ENCODE data around the gene TMPRSS9. TPM values are rescaled to one million over a fixed set of nuclear protein-coding genes. Genes with fewer than 3 reads are reported as not detected.

Gene TMPRSS9
- total RNA-seq, 1 donor from 2014 or later, result 0.41 TPM

- TF ChIP-seq, protein P1, sequence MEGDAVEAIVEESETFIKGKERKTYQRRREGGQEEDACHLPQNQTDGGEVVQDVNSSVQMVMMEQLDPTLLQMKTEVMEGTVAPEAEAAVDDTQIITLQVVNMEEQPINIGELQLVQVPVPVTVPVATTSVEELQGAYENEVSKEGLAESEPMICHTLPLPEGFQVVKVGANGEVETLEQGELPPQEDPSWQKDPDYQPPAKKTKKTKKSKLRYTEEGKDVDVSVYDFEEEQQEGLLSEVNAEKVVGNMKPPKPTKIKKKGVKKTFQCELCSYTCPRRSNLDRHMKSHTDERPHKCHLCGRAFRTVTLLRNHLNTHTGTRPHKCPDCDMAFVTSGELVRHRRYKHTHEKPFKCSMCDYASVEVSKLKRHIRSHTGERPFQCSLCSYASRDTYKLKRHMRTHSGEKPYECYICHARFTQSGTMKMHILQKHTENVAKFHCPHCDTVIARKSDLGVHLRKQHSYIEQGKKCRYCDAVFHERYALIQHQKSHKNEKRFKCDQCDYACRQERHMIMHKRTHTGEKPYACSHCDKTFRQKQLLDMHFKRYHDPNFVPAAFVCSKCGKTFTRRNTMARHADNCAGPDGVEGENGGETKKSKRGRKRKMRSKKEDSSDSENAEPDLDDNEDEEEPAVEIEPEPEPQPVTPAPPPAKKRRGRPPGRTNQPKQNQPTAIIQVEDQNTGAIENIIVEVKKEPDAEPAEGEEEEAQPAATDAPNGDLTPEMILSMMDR (conservative IDR thresholded peaks at IDR 0.05), result no peak
These were observed 1.4 kb downstream of the TMPRSS9 start for GRCh38 chr19:2361246-2362045.

GRCh38 chr19:2362046-2362969 lies 2.2 kb downstream of the TMPRSS9 start:
- H3K36me3 Mint-ChIP-seq, result no peaks in the 10 kb centered on the region
- no peak overlapping the region for H3K4me3 Mint-ChIP-seq
- TF ChIP-seq, protein P1 (conservative IDR thresholded peaks at IDR 0.05), result no peak
- H3K27ac Mint-ChIP-seq, result no peak overlapping the region
- DNase-seq (ENCODE audit: extremely low spot score, unreplicated experiment), result no peak
- peaks cover 7% of the 10 kb centered on the region for H3K4me1 Mint-ChIP-seq (ENCODE audit: unreplicated experiment)
- H3K9me3 Mint-ChIP-seq, result no peaks in the 10 kb centered on the region
- peaks cover 13% of the 10 kb centered on the region for H3K27me3 Mint-ChIP-seq

More at GRCh38 chr19:2361246-2362045, 1.4 kb downstream of the TMPRSS9 start:
- H3K9me3 Mint-ChIP-seq, result no peaks in the 10 kb centered on the region
- peaks cover 7% of the 10 kb centered on the region for H3K4me1 Mint-ChIP-seq (ENCODE audit: unreplicated experiment)
- no peaks in the 10 kb centered on the region for H3K36me3 Mint-ChIP-seq
- H3K4me3 Mint-ChIP-seq, result no peak overlapping the region
- no peak for DNase-seq (ENCODE audit: extremely low spot score, unreplicated experiment)
- H3K27ac Mint-ChIP-seq, result no peak overlapping the region
- H3K27me3 Mint-ChIP-seq, result peaks cover 13% of the 10 kb centered on the region

DNA sequence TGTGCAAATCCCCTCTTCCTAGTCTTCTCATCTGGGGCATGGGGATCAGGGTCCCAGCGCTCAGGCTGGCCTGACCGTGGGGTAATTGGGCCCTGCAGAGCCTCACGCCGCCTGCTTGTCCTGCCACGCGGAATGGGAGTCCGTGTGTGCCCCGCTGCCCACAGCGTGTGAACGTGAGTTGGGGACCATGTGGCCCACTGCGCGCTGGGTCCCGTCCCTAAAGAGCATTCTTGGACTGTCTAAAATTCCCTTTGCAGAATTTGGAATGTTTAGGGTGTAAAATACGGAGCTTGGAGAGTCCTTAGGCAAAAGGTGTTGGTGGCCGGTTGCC lies 2.9 kb downstream of the TMPRSS9 start:
- TF ChIP-seq, protein P1 (conservative IDR thresholded peaks at IDR 0.05), result no peak
- H3K9me3 Mint-ChIP-seq, result no peaks in the 10 kb centered on the region
- H3K4me3 Mint-ChIP-seq, result no peak overlapping the region
- DNase-seq (ENCODE audit: extremely low spot score, unreplicated experiment), result no peak
- H3K36me3 Mint-ChIP-seq, result no peaks in the 10 kb centered on the region
- H3K4me1 Mint-ChIP-seq (ENCODE audit: unreplicated experiment), result peaks cover 7% of the 10 kb centered on the region
- no peak overlapping the region for H3K27ac Mint-ChIP-seq
- H3K27me3 Mint-ChIP-seq, result peaks cover 13% of the 10 kb centered on the region

GRCh38 chr19:2363419-2363818 lies 3.4 kb downstream of the TMPRSS9 start:
- peaks cover 13% of the 10 kb centered on the region for H3K27me3 Mint-ChIP-seq
- H3K36me3 Mint-ChIP-seq, result no peaks in the 10 kb centered on the region
- TF ChIP-seq, protein P1 (conservative IDR thresholded peaks at IDR 0.05), result no peak
- H3K4me3 Mint-ChIP-seq, result no peak overlapping the region
- H3K9me3 Mint-ChIP-seq, result no peaks in the 10 kb centered on the region
- DNase-seq (ENCODE audit: extremely low spot score, unreplicated experiment), result no peak
- H3K27ac Mint-ChIP-seq, result no peak overlapping the region
- peaks cover 11% of the 10 kb centered on the region for H3K4me1 Mint-ChIP-seq (ENCODE audit: unreplicated experiment)

DNA sequence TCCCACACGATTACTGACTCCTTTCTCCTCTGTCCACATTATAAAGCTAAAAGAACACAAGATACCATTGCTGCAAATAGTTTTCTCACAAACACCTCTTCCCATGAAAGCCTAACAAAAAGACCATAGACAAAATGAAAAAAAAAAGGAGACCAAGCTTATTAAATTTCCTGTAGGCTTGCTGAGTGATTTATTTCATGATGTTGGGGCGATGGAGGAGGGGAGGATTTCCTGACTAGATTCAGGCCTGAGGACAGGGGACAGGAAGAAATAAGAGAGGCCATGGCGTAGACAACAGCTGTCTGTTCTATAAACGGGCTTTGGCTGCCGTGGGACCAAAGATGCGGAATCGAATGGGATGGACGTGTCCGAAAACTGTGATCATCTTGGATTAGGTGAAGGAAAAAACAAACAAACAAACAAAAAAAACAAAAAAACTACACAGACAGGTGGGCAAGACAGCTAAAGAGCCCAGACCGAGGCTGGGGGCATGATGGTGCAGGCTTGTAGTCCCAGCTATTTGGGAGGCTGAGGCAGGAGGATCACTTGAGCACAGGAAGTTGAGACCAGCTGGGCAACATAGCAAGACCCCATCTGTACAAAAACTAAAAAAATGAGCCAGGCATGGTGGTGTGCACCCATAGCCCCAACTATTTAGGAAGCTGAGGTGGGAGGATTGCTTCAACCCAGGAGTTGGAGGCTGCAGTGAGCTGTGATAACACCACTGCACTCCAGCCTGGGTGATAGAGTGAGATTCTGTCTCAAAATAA lies 5.3 kb downstream of the TMPRSS9 start:
- Mint-ChIP-seq H3K9me3 (no peaks in the 10 kb centered on the region), H3K4me1 (ENCODE audit: unreplicated experiment) (peaks cover 11% of the 10 kb centered on the region), H3K27ac (no peak overlapping the region), H3K27me3 (peaks cover 4% of the 10 kb centered on the region), H3K36me3 (no peaks in the 10 kb centered on the region), H3K4me3 (no peak overlapping the region)
- DNase-seq (ENCODE audit: extremely low spot score, unreplicated experiment), result no peak
- TF ChIP-seq, protein P1 (conservative IDR thresholded peaks at IDR 0.05), result no peak
